H1 (cell line): ENCODE data around the gene L3MBTL4. TPM values are rescaled to one million over a fixed set of nuclear protein-coding genes. Genes with fewer than 3 reads are reported as not detected.
"Not testable (repeated sequence)": the region's sequence is repeated elsewhere in the genome, so short reads cannot be mapped to it uniquely, and the experiment has no call there.

Experiments used
- CTCF ChIA-PET: fragments of 300-600 bp; sonication (Branson Sonifier 250); formaldehyde crosslinking; loops from one replicate; lab custom pipeline; 2021; ENCODE audit not compliant: partially characterized antibody; lab: Charles Lee
- POLR2A ChIA-PET: fragments of 300-600 bp; sonication (Branson Sonifier 250); formaldehyde crosslinking; loops from one replicate; lab custom pipeline; 2021; ENCODE audit warnings: inconsistent platforms; ENCODE audit not compliant: partially characterized antibody; lab: Charles Lee
- DNase-seq, 2 experiments: peaks; one replicate each; pipeline versions ENCODE4 v3.0.0 to v3.0.0-alpha.2; 2010 to 2022; ENCODE audit warnings: low spot score in 2 of 2, low read depth in 1 of 2, mixed read lengths in 1 of 2
- FAIRE-seq: peaks from 2 replicates; lab custom pipeline; 2011; peaks lifted over from hg19 to GRCh38; lab: Jason Lieb, UNC
- H2AFZ ChIP-seq: 2 replicates; pipeline ENCODE4 v1.8.1; 2012; ENCODE audit warnings: low read length, inconsistent platforms
- H2AK5ac ChIP-seq: 2 replicates; pipeline ENCODE4 v1.6.1; 2013; ENCODE audit warnings: low read depth, low read length
- H2BK120ac ChIP-seq: replicated peaks from 2 replicates; pipeline ENCODE3; 2013; ENCODE audit warnings: low read depth, low read length, inconsistent platforms
- H2BK12ac ChIP-seq: 2 replicates; pipeline ENCODE4 v1.6.1; 2013; ENCODE audit warnings: low read depth, low read length
- H2BK15ac ChIP-seq: 2 replicates; pipeline ENCODE4 v1.6.1; 2013; ENCODE audit warnings: low read length
- H2BK20ac ChIP-seq: 2 replicates; pipeline ENCODE4 v1.6.1; 2013; ENCODE audit warnings: low read length
- H2BK5ac ChIP-seq: 2 replicates; pipeline ENCODE4 v1.6.1; 2013; ENCODE audit warnings: low read depth, low read length
- H3K14ac ChIP-seq: 2 replicates; pipeline ENCODE4 v1.6.1; 2013; ENCODE audit warnings: inconsistent platforms; ENCODE audit not compliant: insufficient read length
- H3K18ac ChIP-seq: 2 replicates; pipeline ENCODE4 v1.6.1; 2013; ENCODE audit warnings: low read length; ENCODE audit errors: extremely low read depth
- H3K23ac ChIP-seq: 2 replicates; pipeline ENCODE4 v1.6.1; 2013; ENCODE audit warnings: inconsistent platforms; ENCODE audit not compliant: insufficient read length
- H3K23me2 ChIP-seq: 2 replicates; pipeline ENCODE4 v1.6.1; 2013; ENCODE audit warnings: low read depth, low read length
- H3K27ac ChIP-seq: 2 replicates; pipeline ENCODE4 v1.6.1; 2011; ENCODE audit warnings: low read depth, low read length, inconsistent platforms
- H3K27me3 ChIP-seq, 4 experiments: replicated peaks in 1 of 4; 1 replicate in 1 of 4; 2 replicates in 3 of 4; pipeline versions ENCODE4 v1.6.1 to v1.8.1; 2011 to 2013; ENCODE audit warnings: low read length in 3 of 4, mild to moderate bottlenecking in 3 of 4, inconsistent platforms in 2 of 4, mixed read lengths in 2 of 4, moderate library complexity in 1 of 4; ENCODE audit not compliant: control insufficient read depth in 3 of 4, insufficient read depth in 3 of 4; ENCODE audit errors: extremely low read depth in 1 of 4
- H3K36me3 ChIP-seq, 4 experiments: 2 replicates each; pipeline versions ENCODE4 v1.6.1 to v1.8.1; 2011 to 2013; ENCODE audit warnings: mild to moderate bottlenecking in 4 of 4, low read length in 3 of 4, moderate library complexity in 2 of 4, control low read depth in 1 of 4, inconsistent platforms in 1 of 4; ENCODE audit not compliant: insufficient read depth in 4 of 4, control insufficient read depth in 2 of 4
- H3K4ac ChIP-seq: replicated peaks from 2 replicates; pipeline ENCODE3; 2013; ENCODE audit warnings: low read length, low read depth, mixed read lengths, inconsistent platforms; ENCODE audit not compliant: insufficient read length
- H3K4me1 ChIP-seq, 4 experiments: replicated peaks in 1 of 4; 1 replicate in 1 of 4; 2 replicates in 3 of 4; pipeline versions ENCODE4 v1.6.1 to v1.8.1; 2011 to 2013; ENCODE audit warnings: low read length in 3 of 4, inconsistent platforms in 2 of 4, mixed read lengths in 1 of 4; ENCODE audit not compliant: insufficient read depth in 4 of 4, control insufficient read depth in 3 of 4
- H3K4me2 ChIP-seq, 2 experiments: 2 replicates each; pipeline versions ENCODE4 v1.6.1 to v1.8.1; 2011 to 2013; ENCODE audit warnings: low read depth in 2 of 2, low read length in 2 of 2, control low read depth in 1 of 2, inconsistent platforms in 1 of 2, mild to moderate bottlenecking in 1 of 2; ENCODE audit not compliant: insufficient read depth in 1 of 2
- H3K4me3 ChIP-seq, 4 experiments: fragments of 200-600, 300-600 bp in 1 of 4; sonication (generic), shearing (Covaris generic), sonication (Bioruptor Twin) in 1 of 4; 2 replicates each; pipeline versions ENCODE4 v1.5.1 to v1.8.1; 2011 to 2016; ENCODE audit warnings: low read length in 4 of 4, low read depth in 3 of 4, control low read depth in 2 of 4, inconsistent platforms in 2 of 4, mild to moderate bottlenecking in 2 of 4, mixed read lengths in 1 of 4, moderate library complexity in 1 of 4; ENCODE audit not compliant: insufficient read depth in 2 of 4; ENCODE audit errors: extremely low read depth in 1 of 4
- H3K56ac ChIP-seq: replicated peaks from 2 replicates; pipeline ENCODE3; 2013; ENCODE audit warnings: low read depth, mild to moderate bottlenecking, mixed read lengths, low read length, inconsistent platforms; ENCODE audit not compliant: insufficient read length
- H3K79me1 ChIP-seq: 2 replicates; pipeline ENCODE4 v1.6.1; 2013; ENCODE audit warnings: low read depth, low read length, control low read depth
- H3K79me2 ChIP-seq, 2 experiments: 2 replicates each; pipeline versions ENCODE4 v1.6.1 to v1.8.1; 2012 to 2013; ENCODE audit warnings: low read length in 2 of 2, mild to moderate bottlenecking in 2 of 2, inconsistent platforms in 1 of 2; ENCODE audit not compliant: insufficient read depth in 2 of 2, control insufficient read depth in 1 of 2
- H3K9ac ChIP-seq, 4 experiments: replicated peaks in 1 of 4; 1 replicate in 1 of 4; 2 replicates in 3 of 4; pipeline versions ENCODE4 v1.6.1 to v1.8.1; 2011 to 2013; ENCODE audit warnings: low read depth in 3 of 4, low read length in 3 of 4, control low read depth in 2 of 4, mild to moderate bottlenecking in 2 of 4, moderate library complexity in 2 of 4, inconsistent platforms in 1 of 4; ENCODE audit errors: extremely low read depth in 1 of 4
- H3K9me3 ChIP-seq, 2 experiments: 2 replicates each; pipeline versions ENCODE4 v1.6.1 to v1.8.1; 2012 to 2013; ENCODE audit warnings: mild to moderate bottlenecking in 2 of 2, moderate library complexity in 2 of 2, control low read depth in 1 of 2, inconsistent platforms in 1 of 2, low read depth in 1 of 2, low read length in 1 of 2, mixed read lengths in 1 of 2; ENCODE audit not compliant: insufficient read depth in 2 of 2
- H4K20me1 ChIP-seq, 2 experiments: replicated peaks in 1 of 2; 2 replicates each; pipeline versions ENCODE3 to v1.8.1; 2011 to 2013; ENCODE audit warnings: inconsistent platforms in 2 of 2, low read length in 2 of 2, mild to moderate bottlenecking in 1 of 2; ENCODE audit not compliant: insufficient read depth in 2 of 2, control insufficient read depth in 1 of 2
- H4K5ac ChIP-seq: 2 replicates; pipeline ENCODE4 v1.6.1; 2013; ENCODE audit warnings: low read length, low read depth, mixed read lengths, inconsistent platforms; ENCODE audit not compliant: insufficient read length
- H4K8ac ChIP-seq: 2 replicates; pipeline ENCODE4 v1.8.0; 2013; ENCODE audit warnings: mild to moderate bottlenecking, moderate library complexity, low read length, inconsistent platforms; ENCODE audit not compliant: insufficient read depth; ENCODE audit errors: extremely low read depth
- H4K91ac ChIP-seq: replicated peaks from 2 replicates; pipeline ENCODE3; 2013; ENCODE audit warnings: low read length, mixed read lengths, inconsistent platforms; ENCODE audit not compliant: insufficient read length
- RAD21 ChIP-seq, 2 experiments: IDR thresholded peaks in 1 of 2; conservative IDR thresholded peaks in 1 of 2; 2 replicates each; pipeline ENCODE4 v1.6.1; 2011; ENCODE audit warnings: low read depth in 2 of 2, low read length in 2 of 2, improper control_type of control experiment in 1 of 2, inconsistent platforms in 1 of 2, mild to moderate bottlenecking in 1 of 2, moderate library complexity in 1 of 2
- WGBS, 2 experiments: shearing (Covaris generic) in 1 of 2; methylation state at CpG; one replicate each; pipeline versions ENCODE4 v1.1.6 to v1.1.7; 2013 to 2015; ENCODE audit warnings: low lambda C conversion rate in 2 of 2, mixed read lengths in 2 of 2, inconsistent platforms in 1 of 2, low coverage in 1 of 2, missing lambda C conversion rate in 1 of 2; ENCODE audit not compliant: insufficient replicate concordance in 2 of 2, insufficient coverage in 1 of 2, insufficient read length in 1 of 2; ENCODE audit errors: extremely low coverage in 1 of 2, missing lambda C conversion rate in 1 of 2; 5-methylcytosine and 5-hydroxymethylcytosine counted together
- polyA plus RNA-seq, 7 experiments: library from polyadenylated mRNA; depleted of rRNA in 3 of 7; stranded (reverse) in 5 of 7; unstranded in 2 of 7; fragments of >200 nt in 5 of 7; fragments of 200-250 nt in 2 of 7; gene quantifications; 1 replicate in 5 of 7; 2 replicates in 1 of 7; 4 replicates in 1 of 7; pipeline versions ENCODE4 v1.2.1 to v1.2.3, GENCODE V29; 2011 to 2013; ENCODE audit warnings: missing spikeins in 2 of 7, mixed read lengths in 2 of 7
- total RNA-seq: library from RNA; stranded (reverse); fragmentation: NEBNext Ultra II Directional; extraction: Animal tissue kit (Norgen Biotek cat#: 25700); gene quantifications from 2 replicates; pipeline ENCODE4 v1.2.1, GENCODE V29; 2021
- TF ChIP-seq, protein P1 (sequence below), 3 experiments: IDR thresholded peaks; 1 replicate in 2 of 3; 2 replicates in 1 of 3; pipeline versions ENCODE4 v1.5.1 to v1.6.1; 2011; ENCODE audit warnings: low read length in 3 of 3, mild to moderate bottlenecking in 3 of 3, inconsistent platforms in 2 of 3, low read depth in 1 of 3, moderate library complexity in 1 of 3; ENCODE audit not compliant: insufficient read depth in 1 of 3; ENCODE audit errors: control extremely low read depth in 1 of 3

Gene L3MBTL4
- total and polyA plus RNA-seq, 2 of the 8 experiments (the other 6 are each of a cell fraction or from before 2014, with no cell fraction given), result 1.0 to 2.1 TPM

DNA sequence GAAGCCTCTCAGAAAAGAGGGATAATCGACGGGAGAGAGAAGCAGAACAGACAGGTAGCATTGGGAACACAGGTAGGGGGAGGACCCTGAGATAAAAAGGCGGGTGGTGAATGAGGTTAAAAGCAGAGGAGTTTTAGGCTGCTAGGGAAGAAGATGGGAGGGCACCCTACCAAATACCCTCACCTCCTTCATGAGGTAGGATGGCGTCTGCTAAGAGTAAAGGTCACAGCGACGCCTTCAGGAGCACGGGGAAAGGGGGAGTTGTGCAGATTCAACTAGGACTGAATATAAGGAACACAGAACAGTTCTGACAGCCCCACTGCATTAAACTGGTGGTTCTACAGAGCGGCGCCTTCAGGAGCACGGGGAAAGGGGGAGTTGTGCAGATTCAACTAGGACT, 142.6 kb downstream of the L3MBTL4 start:
- H3K4me1 ChIP-seq, H2BK15ac ChIP-seq, H3K56ac ChIP-seq, H3K14ac ChIP-seq, H3K36me3 ChIP-seq, H2AK5ac ChIP-seq, H3K9me3 ChIP-seq, H3K9ac ChIP-seq, H3K4ac ChIP-seq, POLR2A ChIA-PET, H4K8ac ChIP-seq, H3K79me1 ChIP-seq, H3K27me3 ChIP-seq, H3K18ac ChIP-seq, H2BK20ac ChIP-seq, H4K20me1 ChIP-seq, H2BK5ac ChIP-seq, H3K79me2 ChIP-seq, H3K23ac ChIP-seq, H4K5ac ChIP-seq, H2BK12ac ChIP-seq, H3K4me3 ChIP-seq, H4K91ac ChIP-seq, H2BK120ac ChIP-seq, H3K23me2 ChIP-seq, H3K27ac ChIP-seq: not testable (repeated sequence)
- CTCF ChIA-PET, result interaction anchor here (0.6 to 1.0 kb wide), 2 partner anchors 11 to 309 kb away, joined by 3 to 4 read pairs; no protein-coding TSS in a partner anchor
- 71% methylated on average over 10 of the region's 10 CpGs; no CpG with 5 or more reads in 1 of the 2 experiments for WGBS, 2 experiments
- Histone ChIP-seq H3K4me2 (peak overlapping the region in 1 of 2 experiments; percentile 52; a peak in 1 of 4 replicates), H2AFZ (0 out of 2 replicates have a peak overlapping the region, but pooled peaks have one; percentile 36)
- peak; percentile 24 to 51; a peak in 3 of 4 replicates for TF ChIP-seq RAD21 (IDR thresholded peaks at IDR 0.05 in 1 of 2, conservative IDR thresholded peaks at IDR 0.05 in 1 of 2; ENCODE audit: low read depth in 2 of 2, low read length in 2 of 2)
- TF ChIP-seq, protein P1, sequence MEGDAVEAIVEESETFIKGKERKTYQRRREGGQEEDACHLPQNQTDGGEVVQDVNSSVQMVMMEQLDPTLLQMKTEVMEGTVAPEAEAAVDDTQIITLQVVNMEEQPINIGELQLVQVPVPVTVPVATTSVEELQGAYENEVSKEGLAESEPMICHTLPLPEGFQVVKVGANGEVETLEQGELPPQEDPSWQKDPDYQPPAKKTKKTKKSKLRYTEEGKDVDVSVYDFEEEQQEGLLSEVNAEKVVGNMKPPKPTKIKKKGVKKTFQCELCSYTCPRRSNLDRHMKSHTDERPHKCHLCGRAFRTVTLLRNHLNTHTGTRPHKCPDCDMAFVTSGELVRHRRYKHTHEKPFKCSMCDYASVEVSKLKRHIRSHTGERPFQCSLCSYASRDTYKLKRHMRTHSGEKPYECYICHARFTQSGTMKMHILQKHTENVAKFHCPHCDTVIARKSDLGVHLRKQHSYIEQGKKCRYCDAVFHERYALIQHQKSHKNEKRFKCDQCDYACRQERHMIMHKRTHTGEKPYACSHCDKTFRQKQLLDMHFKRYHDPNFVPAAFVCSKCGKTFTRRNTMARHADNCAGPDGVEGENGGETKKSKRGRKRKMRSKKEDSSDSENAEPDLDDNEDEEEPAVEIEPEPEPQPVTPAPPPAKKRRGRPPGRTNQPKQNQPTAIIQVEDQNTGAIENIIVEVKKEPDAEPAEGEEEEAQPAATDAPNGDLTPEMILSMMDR (IDR thresholded peaks at IDR 0.05; ENCODE audit: control extremely low read depth in 1 of 3, insufficient read depth in 1 of 3, low read depth in 1 of 3, low read length in 3 of 3), result peak; percentile 5 to 47 (median 10); a peak in 3 of 4 replicates
- DNase-seq, result peak in 1 of 2 experiments; percentile 53
- FAIRE-seq, result peak; percentile 45
